OCI-LY7 (cell line): Measurements from ENCODE around the gene BAIAP2. TPM values are rescaled to one million over a fixed set of nuclear protein-coding genes. Genes with fewer than 3 reads are reported as not detected.
"Not testable (repeated sequence)": the region's sequence is repeated elsewhere in the genome, so short reads cannot be mapped to it uniquely, and the experiment has no call there.

Experiments
- BruUV-seq: library from RNA; stranded (reverse); fragments of 400-500 nt; replicated peaks from 2 replicates; lab custom pipeline; 2021; lab: Mats Ljungman, UMichigan
- CTCF ChIA-PET: fragments of 300-600 bp; sonication (Branson Sonifier 250); formaldehyde crosslinking; loops from one replicate; lab custom pipeline; 2022; ENCODE audit warnings: antibody characterized with exemption; ENCODE audit not compliant: unreplicated experiment; lab: Charles Lee
- POLR2A ChIA-PET: fragments of 300-600 bp; sonication (Branson Sonifier 250); formaldehyde crosslinking; loops from one replicate; lab custom pipeline; 2022; ENCODE audit warnings: antibody characterized with exemption; lab: Charles Lee
- DNase-seq: peaks from one replicate; pipeline ENCODE4 v3.0.0-alpha.2; 2015; ENCODE audit warnings: low spot score
- H2AFZ ChIP-seq: fragments of 200-600 bp; sonication (generic), shearing (Covaris generic); 2 replicates; pipeline ENCODE4 v1.6.1; 2014; ENCODE audit warnings: mild to moderate bottlenecking, antibody characterized with exemption, low read length, moderate library complexity
- H3K27ac ChIP-seq: fragments of 200-600 bp; sonication (generic); 2 replicates; pipeline ENCODE4 v1.5.1; 2014; ENCODE audit warnings: mixed run types, low read depth, mild to moderate bottlenecking, moderate library complexity, low read length, inconsistent platforms; ENCODE audit not compliant: poor library complexity, severe bottlenecking
- H3K36me3 ChIP-seq: fragments of 200-600 bp; sonication (generic); 2 replicates; pipeline ENCODE4 v1.6.1; 2014; ENCODE audit warnings: mild to moderate bottlenecking, antibody characterized with exemption, low read length, moderate library complexity, mixed read lengths; ENCODE audit not compliant: insufficient read depth
- H3K4me1 ChIP-seq: fragments of 200-600 bp; sonication (generic); 2 replicates; pipeline ENCODE4 v1.5.1; 2014; ENCODE audit warnings: mild to moderate bottlenecking, low read length; ENCODE audit not compliant: insufficient read depth, poor library complexity, severe bottlenecking
- H3K4me2 ChIP-seq: fragments of 200-600 bp; sonication (generic); 2 replicates; pipeline ENCODE4 v1.6.1; 2014; ENCODE audit warnings: mild to moderate bottlenecking, low read length
- H3K4me3 ChIP-seq: fragments of 200-600 bp; sonication (generic); 2 replicates; pipeline ENCODE4 v1.5.1; 2014; ENCODE audit warnings: mild to moderate bottlenecking, low read depth, low read length; ENCODE audit not compliant: poor library complexity, severe bottlenecking
- H3K79me2 ChIP-seq: fragments of 200-600 bp; sonication (generic); 2 replicates; pipeline ENCODE4 v1.6.1; 2016; ENCODE audit warnings: low read depth, mild to moderate bottlenecking, low read length, moderate library complexity, mixed read lengths; ENCODE audit not compliant: insufficient read depth
- H3K9me2 ChIP-seq: fragments of 200-600 bp; sonication (generic); 2 replicates; pipeline ENCODE4 v1.6.1; 2016; ENCODE audit warnings: mild to moderate bottlenecking, low read length, mixed read lengths; ENCODE audit not compliant: insufficient read depth
- H3K9me3 ChIP-seq: fragments of 200-600 bp; sonication (generic); 2 replicates; pipeline ENCODE4 v1.6.1; 2014; ENCODE audit warnings: mild to moderate bottlenecking, mixed run types, low read length, mixed read lengths
- H4K20me1 ChIP-seq: fragments of 200-600 bp; sonication (generic); 2 replicates; pipeline ENCODE4 v1.6.1; 2014; ENCODE audit warnings: mild to moderate bottlenecking, antibody characterized with exemption, low read length, moderate library complexity, mixed read lengths; ENCODE audit not compliant: insufficient read depth
- CTCF ChIP-seq: fragments of 200-600 bp; sonication (generic); conservative IDR thresholded peaks from 2 replicates; pipeline ENCODE4 v1.5.1; 2014; ENCODE audit warnings: mild to moderate bottlenecking, antibody characterized with exemption, low read length, moderate library complexity, mixed read lengths
- EZH2phosphoT487 ChIP-seq: fragments of 200-600 bp; sonication (generic); IDR thresholded peaks from 2 replicates; pipeline ENCODE4 v1.6.1; 2018; ENCODE audit warnings: low read depth, borderline replicate concordance, mild to moderate bottlenecking, mixed run types, antibody characterized with exemption, low read length, moderate library complexity, mixed read lengths
- intact Hi-C: fragments of 100-400 bp; cut with micrococcal nuclease; formaldehyde crosslinking; loops from one replicate; pipeline ENCODE4 v1.10.0; 2022; ENCODE audit not compliant: unreplicated experiment
- total RNA-seq, 2 experiments: library from RNA; depleted of rRNA in 1 of 2; stranded (reverse); fragments of >200 nt in 1 of 2; shearing (Covaris generic) in 1 of 2; gene quantifications; 2 replicates each; pipeline ENCODE4 v1.2.3, GENCODE V29; 2014 to 2022

The BAIAP2 gene
- total RNA-seq, 2 experiments from 2014 or later = 2.1 to 2.3 TPM

GRCh38 chr17:81027591-81028505, 7.1 kb upstream of the BAIAP2 start:
- no TSS peak for BruUV-seq
- Histone ChIP-seq H3K4me3 (no peak overlapping the region), H3K36me3 (no peaks in the 10 kb centered on the region), H3K27ac (no peak overlapping the region), H3K4me2 (no peak overlapping the region), H3K9me3 (no peaks in the 10 kb centered on the region), H3K9me2 (no peaks in the 10 kb centered on the region), H2AFZ (no peak overlapping the region), H3K79me2 (no peaks in the 10 kb centered on the region), H3K4me1 (no peaks in the 10 kb centered on the region), H4K20me1 (no peaks in the 10 kb centered on the region)
- no peak for DNase-seq
- ChIA-PET POLR2A (no interaction called here), CTCF (no interaction called here)
- intact Hi-C loops = no loop called here
- TF ChIP-seq EZH2phosphoT487 (no peak), CTCF (no peak)

GRCh38 chr17:81028506-81028858, 6.5 kb upstream of the BAIAP2 start:
- H3K9me3 ChIP-seq = no peaks in the 10 kb centered on the region
- DNase-seq = no peak
- ChIA-PET POLR2A (no interaction called here), CTCF (no interaction called here)
- no peak overlapping the region for H2AFZ ChIP-seq
- no peaks in the 10 kb centered on the region for H3K79me2 ChIP-seq
- H4K20me1 ChIP-seq = no peaks in the 10 kb centered on the region
- intact Hi-C loops = no loop called here
- BruUV-seq = no TSS peak
- no peak overlapping the region for H3K4me2 ChIP-seq
- H3K4me3 ChIP-seq = no peak overlapping the region
- no peaks in the 10 kb centered on the region for H3K36me3 ChIP-seq
- no peaks in the 10 kb centered on the region for H3K9me2 ChIP-seq
- H3K4me1 ChIP-seq = no peaks in the 10 kb centered on the region
- TF ChIP-seq CTCF (no peak), EZH2phosphoT487 (no peak)
- H3K27ac ChIP-seq = no peak overlapping the region

GRCh38 chr17:81029859-81030258, 5.1 kb upstream of the BAIAP2 start:
- TF ChIP-seq CTCF (no peak), EZH2phosphoT487 (no peak)
- H3K4me2 ChIP-seq = no peak overlapping the region
- H3K4me3 ChIP-seq = no peak overlapping the region
- intact Hi-C loops = no loop called here
- H2AFZ ChIP-seq = no peak overlapping the region
- H3K27ac ChIP-seq = no peak overlapping the region
- BruUV-seq = no TSS peak
- H3K36me3 ChIP-seq = no peaks in the 10 kb centered on the region
- ChIA-PET CTCF (no interaction called here), POLR2A (no interaction called here)
- H4K20me1 ChIP-seq = no peaks in the 10 kb centered on the region
- peaks cover 5% of the 10 kb centered on the region for H3K4me1 ChIP-seq
- no peaks in the 10 kb centered on the region for H3K9me2 ChIP-seq
- no peak for DNase-seq
- H3K9me3 ChIP-seq = no peaks in the 10 kb centered on the region
- no peaks in the 10 kb centered on the region for H3K79me2 ChIP-seq

- H3K79me2 ChIP-seq, H3K4me2 ChIP-seq, H3K36me3 ChIP-seq, intact Hi-C loops, H3K4me3 ChIP-seq, POLR2A ChIA-PET, DNase-seq, H2AFZ ChIP-seq, H4K20me1 ChIP-seq, H3K27ac ChIP-seq, CTCF ChIA-PET, H3K9me3 ChIP-seq, BruUV-seq, H3K4me1 ChIP-seq, H3K9me2 ChIP-seq: not testable (repeated sequence)
Measured at GRCh38 chr17:81030312-81030711, 4.6 kb upstream of the BAIAP2 start.
